ENCODE measurements around the gene COL4A2. TPM values are rescaled to one million over a fixed set of nuclear protein-coding genes. Genes with fewer than 3 reads are reported as not detected.
A peak's percentile ranks its signal among the peaks of the same experiment; 100 is the strongest.
"Not testable (repeated sequence)": the region's sequence is repeated elsewhere in the genome, so short reads cannot be mapped to it uniquely, and the experiment has no call there.

The COL4A2 gene
- total RNA-seq, 4 donors from 2014 or later = 419 to 931 (median 555) TPM

GRCh38 chr13:110486061-110486715 is 179.1 kb downstream of the COL4A2 start:
- TF ChIP-seq POLR2A (IDR thresholded peaks at IDR 0.05; ENCODE audit: low read depth) (no peak), CTCF (IDR thresholded peaks at IDR 0.05) (no peak), POLR2AphosphoS5 (IDR thresholded peaks at IDR 0.05) (no peak), EP300 (IDR thresholded peaks at IDR 0.05) (no peak)
- no peak for DNase-seq (ENCODE audit: extremely low spot score)
- 87% methylated on average over 15 of the region's 15 CpGs for WGBS
- Histone ChIP-seq H3K36me3 (peaks cover 75 to 97% (median 93%) of the 10 kb centered on the region in 4 donors), H3K4me3 (no peak overlapping the region), H3K27me3 (no peaks in the 10 kb centered on the region), H3K9me3 (no peaks in the 10 kb centered on the region), H3K27ac (replicated peaks in 1 of 4) (peak overlapping the region; percentile 24 to 50 (median 35)), H3K4me1 (peaks cover 0 to 4% (median 0%) of the 10 kb centered on the region in 4 donors)
- intact Hi-C loops (cut with DNase I) = no loop called here

DNA sequence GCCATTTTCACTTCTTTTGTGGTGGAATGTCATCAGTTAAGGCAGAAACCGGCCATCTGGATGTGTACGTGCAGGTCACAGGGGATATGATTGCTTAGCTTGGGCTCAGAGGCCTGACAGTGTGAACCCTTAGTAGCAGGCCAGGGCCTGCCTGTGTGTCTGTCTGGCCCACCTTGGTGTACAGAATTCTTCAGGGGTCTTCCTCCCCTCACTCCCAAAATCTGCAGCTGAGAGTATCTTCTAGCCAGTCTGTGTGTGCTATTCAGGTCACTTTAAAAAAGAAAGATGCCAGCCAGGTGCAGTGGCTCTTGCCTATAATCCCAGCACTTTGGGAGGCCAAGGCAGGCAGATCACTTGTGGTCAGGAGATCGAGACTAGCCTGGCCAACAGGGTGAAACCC is 179.8 kb downstream of the COL4A2 start:
- DNase-seq (ENCODE audit: extremely low spot score); H3K4me1 ChIP-seq; H3K27me3 ChIP-seq; H3K4me3 ChIP-seq; intact Hi-C loops (cut with DNase I); H3K9me3 ChIP-seq: not testable (repeated sequence)
- peaks cover 82 to 99% (median 99%) of the 10 kb centered on the region in 4 donors for H3K36me3 ChIP-seq
- H3K27ac ChIP-seq (replicated peaks in 1 of 4) = peak overlapping the region in 2 of 4 donors; percentile 9 to 34
- 82% methylated on average over 3 of the region's 3 CpGs for WGBS

DNA sequence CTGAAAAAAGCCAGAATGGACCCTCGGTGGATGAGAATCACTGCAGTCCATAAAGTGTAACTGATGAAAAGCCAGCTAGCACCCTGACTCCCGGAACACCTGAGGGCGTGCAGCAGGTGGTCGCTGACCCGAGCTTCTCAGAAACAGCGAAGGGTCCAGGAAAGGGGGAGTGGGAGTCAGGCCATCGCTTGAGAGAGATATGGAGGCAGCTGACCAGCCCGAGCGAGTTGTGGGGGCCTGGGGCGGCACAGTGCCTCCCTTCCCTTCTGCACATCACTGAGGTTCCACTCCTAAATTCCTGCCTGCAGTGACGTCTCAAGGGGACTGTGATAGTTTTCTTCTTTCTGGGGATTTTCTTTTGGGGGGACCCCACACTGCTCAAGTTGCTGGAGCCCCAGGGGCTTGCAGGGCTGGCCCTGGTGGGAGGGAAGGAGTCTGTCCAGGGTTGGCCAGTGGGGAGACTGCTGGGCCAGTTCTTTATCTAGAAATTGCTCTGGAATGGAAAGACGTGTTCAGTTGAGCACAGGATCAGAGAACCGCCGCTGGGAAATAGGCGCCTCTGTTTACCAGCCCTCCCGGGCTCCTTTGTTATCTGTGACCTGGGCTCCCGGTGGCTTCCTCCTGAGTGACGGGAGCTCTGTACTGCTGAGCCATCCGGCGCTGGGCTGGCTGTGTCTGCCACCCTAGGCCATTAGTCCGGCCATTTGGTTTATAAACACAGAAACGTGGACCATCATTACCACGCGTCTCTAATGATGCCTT is 183.1 kb downstream of the COL4A2 start:
- DNase-seq (ENCODE audit: extremely low spot score) = no peak
- Histone ChIP-seq H3K27me3 (no peaks in the 10 kb centered on the region), H3K27ac (replicated peaks in 1 of 4) (no peak overlapping the region), H3K36me3 (peaks cover 75 to 100% (median 99%) of the 10 kb centered on the region in 4 donors), H3K4me3 (no peak overlapping the region), H3K9me3 (no peaks in the 10 kb centered on the region), H3K4me1 (no peaks in the 10 kb centered on the region)
- 81% methylated on average over 18 of the region's 24 CpGs for WGBS
- no peak for TF ChIP-seq CTCF (IDR thresholded peaks at IDR 0.05)
- no peak for TF ChIP-seq EP300 (IDR thresholded peaks at IDR 0.05)
- TF ChIP-seq POLR2AphosphoS5 (IDR thresholded peaks at IDR 0.05) = no peak
- TF ChIP-seq POLR2A (IDR thresholded peaks at IDR 0.05; ENCODE audit: low read depth) = no peak
- intact Hi-C loops (cut with DNase I) = no loop called here

DNA sequence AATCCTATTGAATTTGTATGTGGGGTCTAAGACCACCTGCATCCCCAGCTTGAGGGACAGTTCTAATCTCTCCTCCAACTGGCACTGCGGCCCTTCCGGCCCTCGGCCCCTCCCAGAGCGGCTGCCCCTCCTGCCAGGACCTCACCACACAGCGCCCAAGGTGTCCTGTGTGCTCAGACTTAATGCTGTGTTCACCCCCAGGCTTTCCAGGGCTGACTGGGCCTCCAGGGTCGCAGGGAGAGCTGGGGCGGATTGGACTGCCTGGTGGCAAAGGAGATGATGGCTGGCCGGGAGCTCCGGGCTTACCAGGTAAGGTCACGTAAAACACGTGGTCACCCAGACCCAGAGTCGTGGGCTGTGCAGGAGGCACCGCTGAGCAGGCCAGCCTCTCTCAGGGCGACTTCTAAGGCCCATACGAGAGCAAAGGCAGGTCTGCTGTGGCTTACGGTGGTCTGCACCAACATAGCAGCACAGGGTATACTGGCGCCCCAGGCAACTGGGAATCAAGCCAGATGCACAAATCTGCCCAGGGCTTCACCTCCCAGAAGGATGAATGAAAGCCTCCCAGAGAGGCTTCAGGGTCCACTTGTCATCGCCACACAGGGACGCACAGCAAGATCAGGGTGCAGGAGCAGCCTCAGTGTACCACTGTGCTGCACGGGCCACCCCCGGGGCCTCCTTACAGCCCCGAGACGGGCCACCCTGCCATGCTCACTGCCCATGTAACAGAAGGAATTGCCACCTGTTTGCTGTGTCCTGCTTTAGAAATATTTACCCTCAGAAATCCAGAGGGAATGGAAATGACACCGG is 185.0 kb downstream of the COL4A2 start:
- 95% methylated on average over 7 of the region's 24 CpGs for WGBS
- TF ChIP-seq CTCF (IDR thresholded peaks at IDR 0.05) = no peak
- TF ChIP-seq POLR2A (IDR thresholded peaks at IDR 0.05; ENCODE audit: low read depth) = no peak
- no peak for TF ChIP-seq POLR2AphosphoS5 (IDR thresholded peaks at IDR 0.05)
- TF ChIP-seq EP300 (IDR thresholded peaks at IDR 0.05) = no peak
- intact Hi-C loops (cut with DNase I) = no loop called here
- Histone ChIP-seq H3K27ac (replicated peaks in 1 of 4) (peak overlapping the region in 2 of 4 donors; percentile 3 to 5), H3K4me3 (no peak overlapping the region), H3K36me3 (peaks cover 82 to 100% (median 100%) of the 10 kb centered on the region in 4 donors), H3K9me3 (no peaks in the 10 kb centered on the region), H3K27me3 (no peaks in the 10 kb centered on the region), H3K4me1 (no peaks in the 10 kb centered on the region)
- DNase-seq (ENCODE audit: extremely low spot score) = no peak

Measured in esophagus muscularis mucosa (tissue), 4 donors.